Breast epithelium (tissue), 4 donors: ENCODE data around the gene AGRP. TPM values are rescaled to one million over a fixed set of nuclear protein-coding genes. Genes with fewer than 3 reads are reported as not detected.

Source experiments
- DNase-seq, 2 donors: peaks; one replicate each; pipeline ENCODE4 v3.0.0-alpha.2; 2019; ENCODE audit warnings: low spot score in 2 of 2
- H3K27ac ChIP-seq, 2 donors: fragments of 200-600 bp; sonication (generic) in 1 of 2; one replicate each; pipeline ENCODE4 v1.5.1; 2016 to 2019; ENCODE audit warnings: mild to moderate bottlenecking in 1 of 2
- H3K27me3 ChIP-seq, 2 donors: fragments of 200-600 bp; sonication (generic) in 1 of 2; one replicate each; pipeline versions ENCODE4 v1.5.1 to v1.6.0; 2017 to 2019; ENCODE audit warnings: control low read depth in 1 of 2, mild to moderate bottlenecking in 1 of 2
- H3K36me3 ChIP-seq: fragments of 200-600 bp; one replicate; pipeline ENCODE4 v1.5.1; 2019
- H3K4me1 ChIP-seq, 2 donors: fragments of 200-600 bp; sonication (generic); one replicate each; pipeline ENCODE4 v1.5.1; 2016 to 2019; ENCODE audit warnings: control low read depth in 1 of 2
- H3K4me3 ChIP-seq, 3 donors: fragments of 200-600 bp; sonication (generic); 1 replicate in 2 of 3; 2 replicates in 1 of 3; pipeline ENCODE4 v1.5.1; 2016 to 2019; ENCODE audit warnings: mild to moderate bottlenecking in 3 of 3, moderate library complexity in 2 of 3
- H3K9me3 ChIP-seq, 2 donors: fragments of 200-600 bp; sonication (generic) in 1 of 2; one replicate each; pipeline ENCODE4 v1.5.1; 2016 to 2019; ENCODE audit warnings: control low read depth in 1 of 2
- CTCF ChIP-seq, 3 donors: fragments of 450-650 bp; IDR thresholded peaks; one replicate each; pipeline ENCODE4 v1.5.1; 2016 to 2017; ENCODE audit warnings: antibody characterized with exemption in 3 of 3, mild to moderate bottlenecking in 3 of 3, moderate library complexity in 3 of 3
- POLR2A ChIP-seq: fragments of 450-650 bp; IDR thresholded peaks from one replicate; pipeline ENCODE4 v1.6.1; 2016; ENCODE audit warnings: antibody characterized with exemption, mild to moderate bottlenecking, moderate library complexity
- POLR2AphosphoS5 ChIP-seq, 3 donors: sonication (generic); formaldehyde crosslinking; IDR thresholded peaks; one replicate each; pipeline ENCODE4 v1.6.1; 2017; ENCODE audit warnings: antibody characterized with exemption in 3 of 3
- intact Hi-C: fragments of 100-400 bp; cut with DNase I; formaldehyde crosslinking; loops from one replicate; pipeline ENCODE4 v1.15.1; 2023; ENCODE audit warnings: low total_unique reads
- total RNA-seq, 3 donors: library from RNA; depleted of rRNA; stranded (reverse); fragments of >200 nt; gene quantifications; one replicate each; pipeline ENCODE4 v1.1.0, GENCODE V29; 2016

AGRP gene
- total RNA-seq, 3 donors from 2014 or later, result not detected

- Histone ChIP-seq H3K4me3 (peak within 1 kb of the TSS; percentile 81 to 85 (median 81)), H3K27ac (peak within 1 kb of the TSS; percentile 96 to 98), H3K4me1 (peaks cover 9 to 11% of the 10 kb centered on the region in 2 donors), H3K9me3 (no peaks in the 10 kb centered on the region), H3K27me3 (no peaks in the 10 kb centered on the region), H3K36me3 (no peaks in the 10 kb centered on the region)
- peak; percentile 97 to 99 for DNase-seq
- intact Hi-C loops, result no loop called here
- TF ChIP-seq POLR2A, result peak; percentile 76
- peak; percentile 89 to 98 (median 94) for TF ChIP-seq POLR2AphosphoS5 (IDR thresholded peaks at IDR 0.05)
- TF ChIP-seq CTCF (IDR thresholded peaks at IDR 0.05), result peak; percentile 88 to 94 (median 91)
Measured at GRCh38 chr16:67480833-67481560, 2.4 kb downstream of the AGRP start, which contains the start of gene ATP6V0D1. Gene ATP6V0D1 (minus strand): TSS chr16:67481157. CDS start chr16:67481086, 71 bp downstream.

GRCh38 chr16:67477960-67478554, 5.3 kb downstream of the AGRP start:
- intact Hi-C loops, result no loop called here

GRCh38 chr16:67474551-67475455, 8.5 kb downstream of the AGRP start:
- Histone ChIP-seq H3K27ac (no peak overlapping the region), H3K9me3 (no peaks in the 10 kb centered on the region), H3K27me3 (no peaks in the 10 kb centered on the region), H3K4me1 (peaks cover 3 to 20% of the 10 kb centered on the region in 2 donors), H3K4me3 (no peak overlapping the region), H3K36me3 (no peaks in the 10 kb centered on the region)
- no peak for TF ChIP-seq CTCF (IDR thresholded peaks at IDR 0.05)
- TF ChIP-seq POLR2A, result no peak
- no peak for TF ChIP-seq POLR2AphosphoS5 (IDR thresholded peaks at IDR 0.05)
- no peak for DNase-seq
- intact Hi-C loops, result no loop called here

More at GRCh38 chr16:67477960-67478554, 5.3 kb downstream of the AGRP start:
- H3K36me3 ChIP-seq, result no peaks in the 10 kb centered on the region
- H3K4me1 ChIP-seq, result peaks cover 9 to 11% of the 10 kb centered on the region in 2 donors
- TF ChIP-seq POLR2A (no peak), POLR2AphosphoS5 (IDR thresholded peaks at IDR 0.05) (no peak), CTCF (IDR thresholded peaks at IDR 0.05) (no peak)
- H3K27me3 ChIP-seq, result no peaks in the 10 kb centered on the region
- no peak overlapping the region for H3K27ac ChIP-seq
- no peak for DNase-seq
- no peaks in the 10 kb centered on the region for H3K9me3 ChIP-seq
- H3K4me3 ChIP-seq, result no peak overlapping the region

GRCh38 chr16:67471758-67472384, 11.5 kb downstream of the AGRP start:
- Histone ChIP-seq H3K4me1 (peaks cover 0 to 10% of the 10 kb centered on the region in 2 donors), H3K27ac (peak overlapping the region in 1 of 2 donors; percentile 40), H3K9me3 (no peaks in the 10 kb centered on the region), H3K27me3 (no peaks in the 10 kb centered on the region), H3K36me3 (no peaks in the 10 kb centered on the region), H3K4me3 (no peak overlapping the region)
- no peak for TF ChIP-seq POLR2AphosphoS5 (IDR thresholded peaks at IDR 0.05)
- TF ChIP-seq CTCF (IDR thresholded peaks at IDR 0.05), result no peak
- TF ChIP-seq POLR2A, result no peak
- DNase-seq, result no peak
- intact Hi-C loops, result no loop called here
